Loucy (cell line): Measurements from ENCODE around the gene OTUB2.

Experiments used
- H2AFZ ChIP-seq: fragments of 200-600 bp; sonication (generic); 2 replicates; pipeline ENCODE4 v1.6.0; 2016; ENCODE audit warnings: antibody characterized with exemption, mild to moderate bottlenecking, low read length, moderate library complexity
- H3F3A ChIP-seq: fragments of 200-600 bp; 2 replicates; pipeline ENCODE4 v1.6.0; 2016; ENCODE audit warnings: antibody characterized with exemption, low read depth, mild to moderate bottlenecking
- H3K27me3 ChIP-seq: fragments of 200-600 bp; sonication (generic); 2 replicates; pipeline ENCODE4 v1.6.1; 2014; ENCODE audit warnings: low read length, mild to moderate bottlenecking; ENCODE audit not compliant: insufficient read depth, poor library complexity, severe bottlenecking
- H3K36me3 ChIP-seq: fragments of 200-600 bp; sonication (generic); 2 replicates; pipeline ENCODE4 v1.6.1; 2016; ENCODE audit warnings: low read length; ENCODE audit not compliant: insufficient read depth
- H3K4me1 ChIP-seq: fragments of 200-600 bp; sonication (generic); 2 replicates; pipeline ENCODE4 v1.5.1; 2014; ENCODE audit warnings: low read length, mild to moderate bottlenecking; ENCODE audit not compliant: insufficient read depth, poor library complexity, severe bottlenecking
- H3K4me2 ChIP-seq: fragments of 200-600 bp; sonication (generic); 2 replicates; pipeline ENCODE4 v1.6.0; 2014; ENCODE audit warnings: antibody characterized with exemption, low read length, low read depth, mild to moderate bottlenecking; ENCODE audit not compliant: poor library complexity, severe bottlenecking
- H3K4me3 ChIP-seq: fragments of 200-600 bp; sonication (generic); 2 replicates; pipeline ENCODE4 v1.5.1; 2014; ENCODE audit warnings: low read length, mild to moderate bottlenecking, mixed read lengths; ENCODE audit not compliant: poor library complexity, severe bottlenecking
- H3K79me2 ChIP-seq: fragments of 200-600 bp; sonication (generic); 2 replicates; pipeline ENCODE4 v1.6.1; 2014; ENCODE audit warnings: low read length; ENCODE audit not compliant: insufficient read depth
- H3K9ac ChIP-seq: fragments of 200-600 bp; sonication (generic); 2 replicates; pipeline ENCODE4 v1.6.0; 2014; ENCODE audit warnings: mild to moderate bottlenecking, low read depth, low read length, moderate library complexity; ENCODE audit not compliant: poor library complexity, severe bottlenecking
- H3K9me2 ChIP-seq: fragments of 200-600 bp; sonication (generic); replicated peaks from 2 replicates; pipeline ENCODE4 v1.6.1; 2016; ENCODE audit warnings: low read depth, low read length, mixed read lengths
- H3K9me3 ChIP-seq: fragments of 200-600 bp; sonication (generic); 2 replicates; pipeline ENCODE4 v1.6.1; 2014; ENCODE audit warnings: mild to moderate bottlenecking, antibody characterized with exemption, low read length, low read depth; ENCODE audit not compliant: insufficient read depth
- H4K20me1 ChIP-seq: fragments of 200-600 bp; sonication (generic); 2 replicates; pipeline ENCODE4 v1.6.0; 2014; ENCODE audit warnings: antibody characterized with exemption, low read length, mild to moderate bottlenecking; ENCODE audit not compliant: insufficient read depth, poor library complexity, severe bottlenecking
- CTCF ChIP-seq: fragments of 200-600 bp; sonication (generic); conservative IDR thresholded peaks from 2 replicates; pipeline ENCODE4 v1.5.1; 2014; ENCODE audit warnings: mild to moderate bottlenecking, antibody characterized with exemption, low read length
- EZH2phosphoT487 ChIP-seq: fragments of 200-600 bp; IDR thresholded peaks from 2 replicates; pipeline ENCODE4 v1.6.1; 2018; ENCODE audit warnings: antibody characterized with exemption, mild to moderate bottlenecking, moderate library complexity, borderline replicate concordance

Gene OTUB2

GRCh38 chr14:93996130-93996695 is 29.9 kb upstream of the OTUB2 start:
- Histone ChIP-seq H3K4me3 (no peak overlapping the region), H3K36me3 (no peaks in the 10 kb centered on the region), H3K4me2 (no peak overlapping the region), H2AFZ (no peak overlapping the region), H4K20me1 (no peaks in the 10 kb centered on the region), H3K9me2 (no peaks in the 10 kb centered on the region), H3K4me1 (no peaks in the 10 kb centered on the region), H3F3A (no peaks in the 10 kb centered on the region), H3K79me2 (no peaks in the 10 kb centered on the region), H3K9me3 (no peaks in the 10 kb centered on the region), H3K27me3 (peaks cover 13% of the 10 kb centered on the region), H3K9ac (no peak overlapping the region)
- no peak for TF ChIP-seq CTCF
- TF ChIP-seq EZH2phosphoT487 = no peak

- Histone ChIP-seq H2AFZ (no peak within 1 kb of the TSS), H3K27me3 (peaks cover 7% of the 10 kb centered on the region), H3F3A (no peaks in the 10 kb centered on the region)
Observed at GRCh38 chr14:93997082-93997481, 29.1 kb upstream of the OTUB2 start, which contains the start of gene CCDC197. Gene CCDC197, plus strand, starts transcription at chr14:93997301. Its CDS starts 831 bp downstream, at chr14:93998132.

GRCh38 chr14:93997916-93998870 is 27.9 kb upstream of the OTUB2 start:
- no peaks in the 10 kb centered on the region for H3K27me3 ChIP-seq
- no peak overlapping the region for H3K4me3 ChIP-seq
- H3K9ac ChIP-seq = no peak overlapping the region
- H3K79me2 ChIP-seq = no peaks in the 10 kb centered on the region
- no peak overlapping the region for H3K4me2 ChIP-seq
- no peaks in the 10 kb centered on the region for H3F3A ChIP-seq
- no peaks in the 10 kb centered on the region for H3K4me1 ChIP-seq
- TF ChIP-seq EZH2phosphoT487 = no peak
- no peak for TF ChIP-seq CTCF
- no peak overlapping the region for H2AFZ ChIP-seq
- H4K20me1 ChIP-seq = no peaks in the 10 kb centered on the region
- no peaks in the 10 kb centered on the region for H3K9me3 ChIP-seq
- no peaks in the 10 kb centered on the region for H3K9me2 ChIP-seq
- no peaks in the 10 kb centered on the region for H3K36me3 ChIP-seq

More at GRCh38 chr14:93997082-93997481, 29.1 kb upstream of the OTUB2 start, which contains the start of gene CCDC197:
- no peaks in the 10 kb centered on the region for H3K4me1 ChIP-seq
- TF ChIP-seq EZH2phosphoT487 = no peak
- no peak for TF ChIP-seq CTCF
- no peaks in the 10 kb centered on the region for H3K36me3 ChIP-seq
- H3K9ac ChIP-seq = no peak within 1 kb of the TSS
- H3K9me2 ChIP-seq = no peaks in the 10 kb centered on the region
- H3K4me2 ChIP-seq = no peak within 1 kb of the TSS
- H3K9me3 ChIP-seq = no peaks in the 10 kb centered on the region
- no peak within 1 kb of the TSS for H3K4me3 ChIP-seq
- H3K79me2 ChIP-seq = no peaks in the 10 kb centered on the region
- no peaks in the 10 kb centered on the region for H4K20me1 ChIP-seq
